Measurements from ENCODE around the gene ELOVL2. TPM values are rescaled to one million over a fixed set of nuclear protein-coding genes. Genes with fewer than 3 reads are reported as not detected.

ELOVL2 gene
- total RNA-seq, 6 donors from 2014 or later = 0.10 to 0.54 (median 0.31) TPM; not detected in 3

DNA sequence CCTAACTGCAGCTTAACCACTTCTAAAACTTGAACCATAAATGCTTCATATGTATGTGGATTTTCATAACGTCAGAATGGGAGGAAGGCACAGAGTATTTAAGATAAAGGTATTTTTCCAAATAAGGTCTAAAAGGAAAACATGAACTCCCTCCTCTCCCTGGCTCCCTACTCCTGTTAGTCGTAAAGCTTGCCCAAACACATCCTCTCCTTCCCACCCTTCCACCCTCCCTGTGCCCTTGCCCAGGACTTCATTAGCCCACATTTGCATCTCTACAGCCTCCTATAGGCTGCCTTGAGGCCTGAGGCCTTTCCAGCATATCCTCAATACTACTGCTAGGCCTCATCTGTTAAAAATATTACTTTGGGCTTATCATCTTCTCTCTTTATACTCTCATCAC is 32.4 kb upstream of the ELOVL2 start:
- H3K36me3 ChIP-seq = no peaks in the 10 kb centered on the region
- TF ChIP-seq POLR2AphosphoS5 (IDR thresholded peaks at IDR 0.05) = no peak
- TF ChIP-seq EP300 (IDR thresholded peaks at IDR 0.05) = no peak
- no peak for TF ChIP-seq POLR2A (IDR thresholded peaks at IDR 0.05)
- TF ChIP-seq, protein P1, sequence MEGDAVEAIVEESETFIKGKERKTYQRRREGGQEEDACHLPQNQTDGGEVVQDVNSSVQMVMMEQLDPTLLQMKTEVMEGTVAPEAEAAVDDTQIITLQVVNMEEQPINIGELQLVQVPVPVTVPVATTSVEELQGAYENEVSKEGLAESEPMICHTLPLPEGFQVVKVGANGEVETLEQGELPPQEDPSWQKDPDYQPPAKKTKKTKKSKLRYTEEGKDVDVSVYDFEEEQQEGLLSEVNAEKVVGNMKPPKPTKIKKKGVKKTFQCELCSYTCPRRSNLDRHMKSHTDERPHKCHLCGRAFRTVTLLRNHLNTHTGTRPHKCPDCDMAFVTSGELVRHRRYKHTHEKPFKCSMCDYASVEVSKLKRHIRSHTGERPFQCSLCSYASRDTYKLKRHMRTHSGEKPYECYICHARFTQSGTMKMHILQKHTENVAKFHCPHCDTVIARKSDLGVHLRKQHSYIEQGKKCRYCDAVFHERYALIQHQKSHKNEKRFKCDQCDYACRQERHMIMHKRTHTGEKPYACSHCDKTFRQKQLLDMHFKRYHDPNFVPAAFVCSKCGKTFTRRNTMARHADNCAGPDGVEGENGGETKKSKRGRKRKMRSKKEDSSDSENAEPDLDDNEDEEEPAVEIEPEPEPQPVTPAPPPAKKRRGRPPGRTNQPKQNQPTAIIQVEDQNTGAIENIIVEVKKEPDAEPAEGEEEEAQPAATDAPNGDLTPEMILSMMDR (IDR thresholded peaks at IDR 0.05) = no peak
- H3K27me3 ChIP-seq = no peaks in the 10 kb centered on the region
- ATAC-seq (ENCODE audit: low FRiP score in 2 of 2) (no peak), DNase-seq (no peak)
- 81 to 85% methylated on average over 2 of the region's 2 CpGs for WGBS, 2 donors
- no peaks in the 10 kb centered on the region for H3K4me1 ChIP-seq
- H3K9me3 ChIP-seq = no peaks in the 10 kb centered on the region
- H3K27ac ChIP-seq = no peak overlapping the region
- no peak overlapping the region for H3K4me3 ChIP-seq

DNA sequence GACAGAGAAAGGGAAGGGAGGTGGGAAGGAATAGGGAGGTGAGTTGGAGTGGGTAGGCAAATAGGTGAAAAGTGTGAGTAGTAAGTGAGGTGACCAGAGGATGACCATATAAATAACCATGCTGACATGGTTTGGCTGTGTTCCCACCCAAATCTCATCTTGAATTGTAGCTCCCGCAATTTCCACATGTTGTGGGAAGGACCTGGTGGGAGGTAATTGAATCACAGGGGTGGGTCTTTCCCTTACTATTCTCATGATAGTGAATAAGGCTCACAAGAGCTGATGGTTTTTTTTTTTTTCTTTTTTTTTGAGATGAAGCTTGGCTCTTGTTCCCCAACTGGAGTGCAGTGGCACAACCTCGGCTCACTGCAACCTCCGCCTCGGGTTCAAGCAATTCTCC is 28.0 kb upstream of the ELOVL2 start:
- Histone ChIP-seq H3K4me3 (no peak overlapping the region), H3K36me3 (no peaks in the 10 kb centered on the region), H3K27me3 (no peaks in the 10 kb centered on the region), H3K9me3 (no peaks in the 10 kb centered on the region), H3K4me1 (no peaks in the 10 kb centered on the region), H3K27ac (no peak overlapping the region)
- WGBS, 2 donors = 88% methylated on average over 4 of the region's 4 CpGs
- ATAC-seq (ENCODE audit: low FRiP score in 2 of 2) (no peak), DNase-seq (no peak)
- no peak for TF ChIP-seq POLR2AphosphoS5 (IDR thresholded peaks at IDR 0.05)
- no peak for TF ChIP-seq EP300 (IDR thresholded peaks at IDR 0.05)
- TF ChIP-seq POLR2A (IDR thresholded peaks at IDR 0.05) = no peak
- TF ChIP-seq, protein P1 (IDR thresholded peaks at IDR 0.05) = no peak

DNA sequence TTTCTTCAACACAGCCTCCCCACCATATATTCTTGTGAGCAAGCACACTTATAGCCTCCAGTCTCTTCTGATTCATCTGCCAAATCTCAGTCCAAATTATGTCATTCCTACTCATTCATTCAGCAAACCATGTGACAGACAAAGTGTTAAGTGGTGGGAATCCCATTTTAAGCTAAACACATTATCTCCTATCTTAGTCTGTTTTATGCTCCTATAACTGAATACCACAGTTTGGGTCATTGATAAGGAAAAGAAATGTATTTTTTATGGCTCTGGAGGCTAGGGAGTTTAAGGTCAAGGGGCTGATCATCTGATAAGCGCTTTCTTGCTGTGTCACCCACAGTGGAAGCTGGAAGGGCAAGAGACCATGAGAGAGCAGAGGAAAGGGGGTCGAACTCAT is 25.7 kb upstream of the ELOVL2 start:
- Histone ChIP-seq H3K4me3 (no peak overlapping the region), H3K4me1 (no peaks in the 10 kb centered on the region), H3K27ac (no peak overlapping the region), H3K36me3 (no peaks in the 10 kb centered on the region), H3K27me3 (no peaks in the 10 kb centered on the region), H3K9me3 (no peaks in the 10 kb centered on the region)
- DNase-seq (no peak), ATAC-seq (ENCODE audit: low FRiP score in 2 of 2) (no peak)
- TF ChIP-seq EP300 (IDR thresholded peaks at IDR 0.05) (no peak), POLR2AphosphoS5 (IDR thresholded peaks at IDR 0.05) (no peak), POLR2A (IDR thresholded peaks at IDR 0.05) (no peak)
- TF ChIP-seq, protein P1 (IDR thresholded peaks at IDR 0.05) = no peak
- 59 to 68% methylated on average over 2 of the region's 2 CpGs for WGBS, 2 donors

DNA sequence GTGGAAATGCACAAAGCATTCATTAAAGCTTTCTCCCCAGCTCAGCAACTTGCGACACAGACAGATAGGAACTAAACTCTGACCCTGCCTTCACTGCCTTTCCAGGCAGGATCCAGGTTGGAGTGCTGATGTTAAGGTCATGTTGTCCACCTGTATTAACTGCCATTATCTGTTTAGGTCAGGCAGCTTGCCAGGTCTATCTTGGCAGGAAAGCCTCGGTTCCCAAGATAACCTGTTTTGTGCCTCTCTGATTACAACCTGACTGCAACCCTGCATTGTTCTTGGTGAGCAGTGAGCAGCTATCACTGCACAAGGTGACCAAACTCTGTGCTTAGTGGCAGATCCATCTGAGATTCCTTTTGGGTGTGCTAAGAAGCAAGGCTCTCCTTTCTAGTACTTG is 23.2 kb upstream of the ELOVL2 start:
- TF ChIP-seq POLR2A (IDR thresholded peaks at IDR 0.05) (no peak), POLR2AphosphoS5 (IDR thresholded peaks at IDR 0.05) (no peak), EP300 (IDR thresholded peaks at IDR 0.05) (no peak)
- TF ChIP-seq, protein P1 (IDR thresholded peaks at IDR 0.05) = no peak
- Histone ChIP-seq H3K4me1 (no peaks in the 10 kb centered on the region), H3K27me3 (no peaks in the 10 kb centered on the region), H3K36me3 (no peaks in the 10 kb centered on the region), H3K4me3 (no peak overlapping the region), H3K27ac (no peak overlapping the region), H3K9me3 (no peaks in the 10 kb centered on the region)
- ATAC-seq (ENCODE audit: low FRiP score in 2 of 2) (no peak), DNase-seq (no peak)
- 60 to 72% methylated on average over 2 of the region's 2 CpGs for WGBS, 2 donors

DNA sequence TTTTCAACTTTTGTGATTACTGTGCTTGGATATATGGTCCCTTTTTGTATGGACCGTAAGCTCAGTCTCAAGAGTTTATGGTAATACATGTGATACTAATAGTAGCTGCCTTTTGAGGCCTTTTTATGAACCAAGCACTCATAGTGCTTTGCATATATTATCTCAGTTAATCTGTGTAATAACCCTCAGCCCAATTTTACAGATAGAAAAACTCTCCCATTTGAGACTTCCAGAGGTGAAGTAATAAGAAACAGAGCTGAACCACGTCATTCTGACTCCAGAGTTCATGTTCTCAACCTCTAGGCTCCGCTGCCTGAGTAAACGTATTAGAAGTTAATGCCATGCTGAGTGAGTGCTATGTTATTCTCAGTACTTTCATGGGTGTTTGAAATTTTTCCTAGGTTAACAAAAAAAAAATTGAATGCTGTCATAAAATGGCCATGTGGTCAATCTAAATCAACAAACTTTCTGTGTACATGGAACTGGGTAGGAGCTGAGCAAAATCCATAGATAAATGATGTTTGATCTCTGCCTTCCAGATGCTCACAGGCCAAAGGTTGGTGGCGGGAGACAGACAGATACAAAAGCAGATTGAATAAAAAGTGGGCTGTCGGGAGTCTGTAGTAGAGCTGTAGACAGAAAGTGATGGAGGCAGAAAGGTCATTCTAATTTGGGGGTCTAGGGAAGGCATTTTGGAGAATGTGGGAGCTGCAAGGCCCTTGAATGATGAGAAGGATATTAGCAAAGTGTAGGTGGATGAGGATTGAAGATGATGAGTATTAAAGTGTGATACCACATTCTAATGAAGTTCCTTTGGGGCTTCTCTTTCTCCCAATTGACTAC is 22.6 kb upstream of the ELOVL2 start:
- Histone ChIP-seq H3K36me3 (no peaks in the 10 kb centered on the region), H3K9me3 (no peaks in the 10 kb centered on the region), H3K4me3 (no peak overlapping the region), H3K4me1 (no peaks in the 10 kb centered on the region), H3K27ac (no peak overlapping the region), H3K27me3 (no peaks in the 10 kb centered on the region)
- ATAC-seq (ENCODE audit: low FRiP score in 2 of 2) = no peak
- DNase-seq = no peak
- no peak for TF ChIP-seq POLR2A (IDR thresholded peaks at IDR 0.05)
- TF ChIP-seq, protein P1 (IDR thresholded peaks at IDR 0.05) = no peak
- TF ChIP-seq EP300 (IDR thresholded peaks at IDR 0.05) = no peak
- TF ChIP-seq POLR2AphosphoS5 (IDR thresholded peaks at IDR 0.05) = no peak
- 92 to 95% methylated on average over 6 of the region's 6 CpGs for WGBS, 2 donors
